GM18861 (cell line): ENCODE results near the gene NCAPG2.
"Not testable (repeated sequence)": the region's sequence is repeated elsewhere in the genome, so short reads cannot be mapped to it uniquely, and the experiment has no call there.

Source experiments
- ATAC-seq: cut with Tn5 transposase; IDR thresholded peaks from one replicate; pipeline ENCODE4 v1.9.1; 2021; ENCODE audit not compliant: unreplicated experiment

The NCAPG2 gene

DNA sequence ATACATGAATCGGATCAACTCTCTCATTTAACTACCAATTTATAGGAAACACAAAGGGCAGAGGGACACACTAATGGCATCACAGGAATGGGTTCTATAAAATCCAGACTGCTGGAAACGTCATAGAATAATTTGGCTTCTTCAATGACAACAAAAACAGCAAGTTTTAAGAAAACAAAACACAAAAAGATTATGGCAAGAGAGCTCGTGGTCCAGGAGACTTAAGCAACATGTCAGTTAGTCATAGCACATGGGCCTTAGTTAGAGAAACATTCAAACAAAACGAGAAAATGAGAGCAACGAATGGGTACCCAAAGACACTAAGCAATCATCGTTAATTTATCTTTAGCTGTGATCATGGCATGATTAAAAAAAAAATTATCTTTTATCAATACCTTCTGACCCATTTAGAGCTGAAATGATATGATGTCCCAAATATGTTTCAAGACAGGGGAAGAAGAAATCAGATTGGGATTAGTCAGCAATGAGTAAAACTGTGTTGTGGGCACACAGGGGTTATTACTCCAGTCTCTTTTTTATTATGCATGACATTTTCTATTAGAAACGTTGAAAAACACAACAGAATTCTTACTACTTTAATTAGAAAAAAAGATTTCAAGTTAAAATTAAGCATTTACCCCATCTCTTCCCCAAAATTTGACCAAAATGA lies 28.3 kb downstream of the NCAPG2 start:
- ATAC-seq = no peak

- ATAC-seq = no peak
These were observed 31.6 kb downstream of the NCAPG2 start for GRCh38 chr7:158672975-158673374.

- not testable (repeated sequence) for ATAC-seq
These were observed 36.5 kb downstream of the NCAPG2 start for GRCh38 chr7:158668086-158668485.

DNA sequence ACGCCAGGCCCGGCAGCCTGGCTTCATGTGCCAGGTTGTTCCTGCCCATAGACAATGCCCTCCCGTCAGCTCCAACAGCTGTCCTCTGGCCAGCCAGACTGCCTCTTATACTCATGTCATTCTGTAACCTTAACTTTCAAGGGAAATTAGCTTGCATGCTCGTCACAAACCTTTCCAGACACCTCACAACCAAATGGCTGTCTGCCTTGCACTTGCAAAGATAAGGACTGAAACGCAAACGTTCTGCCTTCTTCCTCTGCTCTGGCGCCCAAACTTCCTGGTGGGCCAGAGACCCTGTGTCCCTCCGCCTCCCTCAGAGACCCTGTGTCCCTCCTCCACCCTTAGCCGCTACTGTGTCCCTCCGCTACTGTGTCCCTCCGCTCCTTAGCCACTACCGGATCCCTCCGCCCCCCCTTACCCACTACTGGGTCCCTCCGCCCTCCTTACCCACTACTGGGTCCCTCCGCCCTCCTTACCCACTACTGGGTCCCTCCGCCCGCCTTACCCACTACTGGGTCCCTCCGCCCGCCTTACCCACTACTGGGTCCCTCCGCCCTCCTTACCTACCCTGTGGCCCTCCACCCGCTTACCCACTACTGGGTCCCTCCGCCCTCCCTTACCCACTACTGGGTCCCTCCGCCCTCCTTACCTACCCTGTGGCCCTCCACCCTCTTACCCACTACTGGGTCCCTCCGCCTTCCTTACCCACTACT lies 37.5 kb downstream of the NCAPG2 start:
- not testable (repeated sequence) for ATAC-seq

DNA sequence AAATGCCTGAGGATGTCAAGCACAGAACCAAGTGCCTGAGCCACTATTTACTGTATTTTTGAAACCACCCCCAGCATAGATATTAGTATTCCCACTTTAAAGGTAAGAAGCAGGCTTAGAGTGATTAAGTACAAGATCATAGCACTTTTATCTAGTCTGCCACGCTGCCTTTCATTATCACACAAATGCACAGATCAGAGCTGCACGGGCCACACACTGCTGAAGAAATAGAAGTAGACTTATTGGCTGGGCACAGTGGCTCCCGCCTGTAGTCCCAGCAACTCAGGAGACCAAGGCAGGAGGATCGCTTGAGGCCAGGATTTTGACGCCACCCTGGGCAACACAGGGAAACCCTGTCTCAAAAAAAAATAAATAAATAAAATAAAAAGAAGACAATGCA lies 38.2 kb downstream of the NCAPG2 start:
- ATAC-seq = no peak

DNA sequence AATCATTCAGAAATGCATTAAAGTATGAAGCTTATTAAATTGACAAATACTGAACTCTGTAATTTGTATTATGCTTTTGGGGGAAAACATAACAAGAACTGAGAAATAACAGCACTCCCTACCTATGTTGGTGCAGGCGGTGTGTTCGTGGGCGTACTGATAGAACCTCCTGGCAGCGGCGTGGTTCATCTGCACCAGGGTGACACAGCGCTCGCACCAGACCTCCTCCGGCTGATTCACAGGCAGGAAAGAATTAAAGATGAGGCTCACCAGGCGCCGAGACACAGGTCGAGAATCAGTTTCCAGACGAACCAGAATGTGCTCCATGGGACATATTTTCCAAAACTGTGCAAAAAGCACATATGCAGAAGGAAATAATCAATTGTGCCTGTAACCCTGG lies 40.2 kb downstream of the NCAPG2 start:
- no peak for ATAC-seq

GRCh38 chr7:158663428-158663741 lies 41.2 kb downstream of the NCAPG2 start:
- ATAC-seq = no peak

- no peak for ATAC-seq
These were observed 41.8 kb downstream of the NCAPG2 start for GRCh38 chr7:158662610-158663427.

DNA sequence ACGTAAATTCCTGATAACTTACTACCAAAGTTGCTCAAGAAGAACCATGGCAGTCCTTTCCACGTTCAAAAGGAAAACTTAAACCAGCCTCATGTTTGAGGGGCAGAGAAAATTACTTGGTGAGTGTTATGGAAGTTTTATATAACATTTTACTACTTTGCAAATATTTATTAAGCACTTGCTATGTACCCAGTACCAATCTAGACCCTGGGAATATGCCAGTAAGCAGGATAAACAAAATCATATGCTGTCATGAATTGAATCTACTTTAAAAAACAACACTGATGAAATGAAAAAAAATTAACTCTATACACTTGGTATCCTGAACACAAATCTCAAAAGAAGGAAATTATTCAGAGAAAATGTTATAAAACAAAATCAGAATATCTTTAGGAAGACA lies 46.1 kb downstream of the NCAPG2 start:
- ATAC-seq = no peak

GRCh38 chr7:158657189-158657746 lies 47.3 kb downstream of the NCAPG2 start:
- ATAC-seq = peak; percentile 32

DNA sequence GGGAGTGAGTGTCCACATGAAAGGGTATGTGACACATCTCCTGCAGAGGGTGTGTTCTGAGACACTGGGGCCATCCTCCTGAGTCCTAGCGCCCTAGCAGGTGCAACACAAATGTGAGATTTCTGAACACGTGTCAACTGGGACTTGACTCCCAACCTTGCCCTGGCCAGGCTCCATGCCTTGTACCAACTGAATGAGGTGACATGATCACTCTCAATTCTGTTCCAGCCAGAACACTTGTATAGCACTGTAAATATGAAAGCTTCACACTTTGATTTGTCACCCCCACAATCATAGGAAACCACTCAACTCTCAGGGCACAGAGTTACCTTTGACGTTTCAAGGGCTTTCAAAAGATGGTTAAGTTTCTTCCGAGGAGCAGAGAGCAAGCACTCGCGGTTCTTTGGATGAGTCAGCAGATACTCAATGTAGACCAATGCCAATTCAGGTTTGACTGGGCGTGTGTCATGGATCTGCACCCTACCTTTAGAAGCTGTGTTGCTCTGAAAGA lies 48.6 kb downstream of the NCAPG2 start:
- peak; percentile 96 for ATAC-seq

DNA sequence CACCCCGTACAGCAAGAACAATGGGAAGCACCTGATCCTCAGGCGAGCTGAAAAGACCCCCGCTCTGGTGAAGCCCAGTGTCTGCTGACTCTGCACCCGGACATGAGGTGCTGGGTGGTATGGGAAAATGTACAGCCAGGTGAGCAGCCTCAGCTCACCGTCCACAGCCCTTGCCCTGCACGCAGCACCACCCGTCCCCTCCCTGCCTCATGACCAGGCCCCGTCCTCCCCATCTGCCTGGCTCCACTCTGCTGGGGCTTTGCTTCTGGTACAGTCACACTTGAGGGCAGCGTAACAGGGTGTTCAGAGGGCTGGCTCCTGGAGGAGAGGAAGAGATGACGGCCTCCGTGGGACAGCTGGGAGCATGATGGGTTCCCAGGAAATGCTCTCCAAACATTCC lies 49.1 kb downstream of the NCAPG2 start:
- ATAC-seq = no peak

GRCh38 chr7:158651968-158652565 lies 52.5 kb downstream of the NCAPG2 start:
- ATAC-seq = no peak

- ATAC-seq = no peak
These were observed 53.8 kb downstream of the NCAPG2 start for GRCh38 chr7:158650821-158651225.

DNA sequence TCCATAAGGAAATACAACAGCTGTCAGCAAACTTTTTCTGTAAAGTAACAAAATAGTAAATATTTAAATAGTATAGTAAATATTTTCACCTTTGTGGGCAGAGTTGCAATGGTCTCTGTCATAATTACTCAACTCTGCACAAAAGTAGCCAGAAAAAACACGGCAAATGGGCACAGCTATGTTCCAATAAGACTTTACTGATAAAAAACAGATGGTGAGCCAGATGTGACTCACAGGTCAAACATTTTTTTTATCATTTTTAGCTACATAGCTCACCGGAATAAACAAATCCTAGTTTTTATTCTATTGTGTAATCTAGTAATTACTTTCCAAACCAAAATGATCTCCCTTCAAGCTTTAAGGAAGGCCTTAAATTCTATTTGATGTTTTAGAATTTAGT lies 55.3 kb downstream of the NCAPG2 start:
- no peak for ATAC-seq

DNA sequence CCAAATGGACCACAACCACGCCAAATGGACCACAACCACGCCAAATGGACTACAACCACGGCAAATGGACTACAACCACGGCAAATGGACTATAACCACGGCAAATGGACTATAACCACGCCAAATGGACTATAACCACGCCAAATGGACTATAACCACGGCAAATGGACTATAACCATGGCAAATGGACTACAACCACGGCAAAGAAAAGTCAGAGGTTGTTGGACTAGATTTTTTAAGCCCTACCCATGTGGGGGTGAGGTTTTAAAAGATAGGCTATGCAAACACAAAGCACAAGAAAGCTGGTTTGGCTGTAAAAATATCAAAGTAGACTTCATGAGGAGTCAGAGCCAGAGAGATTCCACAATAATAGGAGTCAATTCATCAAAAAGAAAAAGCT lies 55.8 kb downstream of the NCAPG2 start:
- no peak for ATAC-seq

DNA sequence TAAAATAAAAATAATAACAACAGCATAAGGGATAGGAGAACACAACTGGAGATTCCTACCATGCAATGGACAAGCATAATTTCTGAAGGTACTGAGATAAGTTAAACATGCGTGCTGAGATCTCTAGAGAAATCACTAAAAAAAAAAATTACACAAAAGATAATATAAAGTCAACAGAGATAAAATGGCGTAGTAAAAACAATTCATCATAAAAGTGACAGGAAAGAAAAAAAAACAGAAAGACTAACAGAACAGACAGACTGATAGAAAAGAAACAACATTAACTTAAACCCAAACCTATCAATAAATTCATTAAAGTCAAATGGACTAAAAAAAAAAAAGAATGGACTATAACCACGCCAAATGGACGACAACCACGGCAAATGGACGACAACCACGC lies 56.4 kb downstream of the NCAPG2 start:
- no peak for ATAC-seq

DNA sequence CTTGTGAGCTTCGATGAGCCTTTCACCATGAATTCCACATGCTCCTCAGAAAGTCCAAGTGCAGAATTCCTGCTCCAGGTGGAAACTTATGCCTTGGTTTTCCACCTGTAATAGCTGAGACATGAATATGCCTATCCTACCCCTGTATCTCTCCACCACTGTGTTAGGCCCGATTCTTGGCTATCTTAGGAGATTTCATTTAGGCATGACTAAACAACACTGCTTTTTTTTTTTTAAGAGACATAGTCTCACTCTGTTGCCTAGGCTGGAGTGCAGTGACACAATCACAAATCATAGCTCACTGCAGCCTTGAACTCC lies 57.2 kb downstream of the NCAPG2 start:
- ATAC-seq = no peak

GRCh38 chr7:158646766-158647474 lies 57.7 kb downstream of the NCAPG2 start:
- no peak for ATAC-seq

- no peak for ATAC-seq
These were observed 58.8 kb downstream of the NCAPG2 start for GRCh38 chr7:158645842-158646241.

- ATAC-seq = no peak
These were observed 62.5 kb downstream of the NCAPG2 start for GRCh38 chr7:158642149-158642548.
